ENCODE data around the gene RNF166. TPM values are rescaled to one million over a fixed set of nuclear protein-coding genes. Genes with fewer than 3 reads are reported as not detected.

RNF166 gene
- polyA plus RNA-seq, 1 donor from 2014 or later, result 34.4 TPM

- H3K27ac ChIP-seq (ENCODE audit: low read length), result no peak overlapping the region
- H3K9me2 ChIP-seq (ENCODE audit: insufficient read depth, low read length), result no peaks in the 10 kb centered on the region
- H4K20me1 ChIP-seq (ENCODE audit: insufficient read depth), result no peaks in the 10 kb centered on the region
- H3K9me3 ChIP-seq (ENCODE audit: low read length), result no peaks in the 10 kb centered on the region
- H2AFZ ChIP-seq (ENCODE audit: low read depth, low read length), result no peak overlapping the region
- no peak overlapping the region for H3K9ac ChIP-seq (ENCODE audit: low read length)
- no peak overlapping the region for H3K4me3 ChIP-seq (ENCODE audit: low read length)
- no peak overlapping the region for H3K4me2 ChIP-seq (ENCODE audit: low read length)
- H3F3A ChIP-seq (ENCODE audit: insufficient read depth, low read length, poor library complexity, severe bottlenecking), result no peaks in the 10 kb centered on the region
- H3K36me3 ChIP-seq (ENCODE audit: insufficient read depth, low read length), result no peaks in the 10 kb centered on the region
- no peak for TF ChIP-seq EP300 (conservative IDR thresholded peaks at IDR 0.05; ENCODE audit: poor library complexity, severe bottlenecking)
- TF ChIP-seq REST (IDR thresholded peaks at IDR 0.05; ENCODE audit: borderline replicate concordance), result no peak
- TF ChIP-seq POLR2AphosphoS5 (IDR thresholded peaks at IDR 0.05), result no peak
- TF ChIP-seq MXI1 (conservative IDR thresholded peaks at IDR 0.05; ENCODE audit: poor library complexity, severe bottlenecking), result no peak
- no peak for TF ChIP-seq SMC3 (conservative IDR thresholded peaks at IDR 0.05; ENCODE audit: poor library complexity)
- no peak for TF ChIP-seq EZH2 (IDR thresholded peaks at IDR 0.05; ENCODE audit: borderline replicate concordance, insufficient read depth, low read length, poor library complexity, severe bottlenecking)
- TF ChIP-seq TAF1 (IDR thresholded peaks at IDR 0.05; ENCODE audit: low read depth), result no peak
- TF ChIP-seq RAD21 (conservative IDR thresholded peaks at IDR 0.05), result no peak
- no peak for TF ChIP-seq CTCF (IDR thresholded peaks at IDR 0.05; ENCODE audit: poor library complexity, severe bottlenecking)
- H3K27me3 ChIP-seq (ENCODE audit: insufficient read depth, low read depth, low read length), result no peaks in the 10 kb centered on the region
- H3K79me2 ChIP-seq (replicated peaks; ENCODE audit: insufficient read depth, low read length), result peaks cover 15% of the 10 kb centered on the region
Measured at GRCh38 chr16:88702371-88703210, 3.6 kb downstream of the RNF166 start.

- Histone ChIP-seq H3K27me3 (ENCODE audit: insufficient read depth, low read depth, low read length) (no peaks in the 10 kb centered on the region), H3K4me2 (ENCODE audit: low read length) (no peak overlapping the region), H3K27ac (ENCODE audit: low read length) (no peak overlapping the region), H3K9me3 (ENCODE audit: low read length) (no peaks in the 10 kb centered on the region), H3F3A (ENCODE audit: insufficient read depth, low read length, poor library complexity, severe bottlenecking) (no peaks in the 10 kb centered on the region), H3K9ac (ENCODE audit: low read length) (no peak overlapping the region), H3K4me3 (ENCODE audit: low read length) (no peak overlapping the region), H2AFZ (ENCODE audit: low read depth, low read length) (no peak overlapping the region), H3K36me3 (ENCODE audit: insufficient read depth, low read length) (no peaks in the 10 kb centered on the region), H4K20me1 (ENCODE audit: insufficient read depth) (no peaks in the 10 kb centered on the region), H3K79me2 (replicated peaks; ENCODE audit: insufficient read depth, low read length) (peaks cover 9% of the 10 kb centered on the region), H3K9me2 (ENCODE audit: insufficient read depth, low read length) (no peaks in the 10 kb centered on the region)
- TF ChIP-seq RAD21 (conservative IDR thresholded peaks at IDR 0.05), result no peak
- no peak for TF ChIP-seq TAF1 (IDR thresholded peaks at IDR 0.05; ENCODE audit: low read depth)
- TF ChIP-seq POLR2AphosphoS5 (IDR thresholded peaks at IDR 0.05), result no peak
- no peak for TF ChIP-seq SMC3 (conservative IDR thresholded peaks at IDR 0.05; ENCODE audit: poor library complexity)
- TF ChIP-seq REST (IDR thresholded peaks at IDR 0.05; ENCODE audit: borderline replicate concordance), result no peak
- TF ChIP-seq CTCF (IDR thresholded peaks at IDR 0.05; ENCODE audit: poor library complexity, severe bottlenecking), result no peak
- TF ChIP-seq MXI1 (conservative IDR thresholded peaks at IDR 0.05; ENCODE audit: poor library complexity, severe bottlenecking), result no peak
- no peak for TF ChIP-seq EZH2 (IDR thresholded peaks at IDR 0.05; ENCODE audit: borderline replicate concordance, insufficient read depth, low read length, poor library complexity, severe bottlenecking)
- TF ChIP-seq EP300 (conservative IDR thresholded peaks at IDR 0.05; ENCODE audit: poor library complexity, severe bottlenecking), result no peak
Measured at GRCh38 chr16:88701581-88702370, 4.4 kb downstream of the RNF166 start.

Measured in neural cell (in vitro differentiated cells).